NCI-H510A treated with DMSO at 0.1 percent for 48 hours (cell line): ENCODE results near the gene RNGTT.
"Not testable (repeated sequence)": the region's sequence is repeated elsewhere in the genome, so short reads cannot be mapped to it uniquely, and the experiment has no call there.

ENCODE experiments used
- DNase-seq: peaks from one replicate; lab custom pipeline; 2025; lab: John Stamatoyannopoulos, UW

RNGTT gene

DNA sequence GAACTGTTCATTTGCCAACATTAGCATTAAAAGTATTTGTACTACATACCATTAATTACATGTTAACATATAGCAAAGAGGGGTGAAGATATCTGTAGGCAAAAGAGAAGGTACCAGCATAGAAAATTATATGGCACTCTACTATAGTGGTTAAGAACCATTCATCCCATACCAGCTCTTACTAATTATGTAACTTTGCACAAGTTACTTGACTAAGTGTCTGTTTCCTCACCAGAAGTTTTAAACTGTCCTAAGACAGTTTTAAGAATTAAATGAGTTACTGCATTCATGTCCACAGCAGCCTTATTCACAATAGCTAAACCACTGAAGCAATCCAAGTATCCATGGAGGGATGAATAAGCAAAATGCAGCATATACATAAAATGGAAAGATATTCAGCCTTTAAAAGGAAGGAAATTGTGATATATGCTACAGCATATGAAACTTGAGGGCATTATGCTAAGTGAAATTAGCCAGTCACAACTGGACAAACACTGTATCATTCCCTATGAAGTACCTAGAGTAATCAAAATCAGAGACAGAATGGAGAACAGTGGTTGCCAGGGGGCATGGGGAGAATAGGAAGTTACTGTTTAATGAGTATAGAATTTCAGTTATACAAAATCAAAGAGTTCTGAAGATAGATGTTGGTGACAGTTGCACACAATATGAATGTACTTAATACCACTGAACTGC, 98.9 kb downstream of the RNGTT start:
- no peak for DNase-seq

DNA sequence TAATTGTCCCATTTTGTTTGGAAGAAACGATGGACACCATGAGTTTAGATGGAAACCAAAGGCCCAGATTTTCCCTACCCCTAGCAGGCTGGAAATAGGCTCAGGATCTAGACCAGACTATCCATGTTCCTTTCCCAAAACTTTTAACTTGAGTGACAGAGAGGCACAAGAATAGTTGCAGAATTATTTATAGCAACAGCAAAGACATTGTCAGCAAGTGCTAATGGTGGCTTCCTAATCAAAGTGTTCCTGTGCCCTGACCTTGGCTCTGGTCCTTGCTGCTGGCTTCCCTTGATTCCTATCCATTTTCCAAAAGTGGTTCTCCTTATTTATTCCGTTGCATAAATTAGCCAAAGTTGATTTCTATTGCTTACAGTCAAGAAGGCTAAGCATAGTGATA, 103.1 kb downstream of the RNGTT start:
- no peak for DNase-seq

DNA sequence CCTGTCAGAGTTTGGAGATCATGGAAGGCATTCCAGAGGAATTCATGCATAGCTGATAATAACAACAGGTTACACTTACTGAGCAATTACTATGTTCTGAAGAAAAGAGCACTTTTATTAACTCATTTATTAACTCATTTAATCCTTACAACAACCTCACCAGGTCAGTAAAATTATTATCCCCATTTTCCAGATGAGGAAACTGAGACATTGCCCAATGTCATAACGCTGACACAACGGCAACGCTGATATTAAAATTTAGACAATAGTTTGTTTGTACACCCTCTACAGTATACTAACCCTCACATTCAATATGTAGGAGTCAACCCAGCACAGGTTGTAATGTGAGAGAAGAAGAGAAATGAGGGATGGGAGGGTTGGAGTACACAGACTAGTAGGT, 105.0 kb downstream of the RNGTT start:
- DNase-seq, result no peak

DNA sequence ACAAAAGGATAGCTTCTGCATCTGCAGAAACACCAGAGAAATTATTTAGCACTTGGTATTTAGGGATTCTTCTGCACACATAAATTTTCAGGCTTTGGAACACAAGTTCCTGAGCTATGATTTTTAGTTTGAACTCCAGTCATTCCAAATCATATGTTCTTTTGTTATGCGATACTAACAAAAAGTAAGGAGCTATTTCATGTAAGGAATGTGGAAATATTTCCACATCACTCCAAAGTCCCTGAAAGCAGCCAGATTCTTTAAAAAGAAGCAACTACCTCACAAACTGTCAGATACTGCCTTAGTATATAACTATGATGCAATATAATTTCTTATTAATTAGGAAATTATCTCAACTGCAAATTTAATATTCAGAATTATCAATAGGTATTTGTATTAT, 106.9 kb downstream of the RNGTT start:
- DNase-seq, result no peak

GRCh38 chr6:88855541-88856147, 107.8 kb downstream of the RNGTT start:
- DNase-seq, result peak; percentile 49

DNA sequence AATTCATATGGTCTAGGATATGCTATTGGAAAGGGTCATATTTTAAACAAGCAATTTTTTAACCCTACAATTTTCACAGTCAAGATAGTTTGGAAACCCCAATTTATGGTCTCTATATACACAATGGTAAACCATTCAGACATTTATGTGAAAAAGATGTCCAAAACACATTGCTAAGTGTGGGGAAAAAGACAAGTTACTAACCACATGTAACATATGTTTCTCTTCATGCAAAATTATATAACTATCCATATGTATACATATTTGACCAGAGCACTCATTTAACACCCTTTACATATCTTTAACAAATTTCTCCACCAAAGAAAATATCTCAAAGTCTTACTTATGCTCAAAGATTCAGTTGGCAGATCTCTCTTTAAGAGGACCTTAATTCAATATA, 110.6 kb downstream of the RNGTT start:
- DNase-seq, result no peak

DNA sequence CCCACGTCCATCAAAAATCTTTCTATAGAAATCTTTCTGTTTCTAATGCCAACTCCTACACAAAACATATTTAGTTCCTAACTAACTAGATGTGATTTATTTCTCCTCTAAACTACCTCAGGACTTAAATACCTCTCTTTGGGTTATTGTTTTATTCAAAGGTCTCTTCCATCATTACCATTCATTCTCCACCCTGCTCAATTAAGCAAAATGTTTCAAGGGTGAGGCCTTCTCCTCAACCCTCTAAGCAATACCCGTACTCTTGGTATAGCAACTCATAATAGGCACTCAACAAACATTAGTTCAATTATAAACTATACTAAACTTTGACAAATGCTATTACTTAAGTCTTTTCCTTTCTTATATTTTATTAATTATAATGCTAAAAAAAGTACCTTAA, 111.4 kb downstream of the RNGTT start:
- no peak for DNase-seq

GRCh38 chr6:88848870-88849269, 114.5 kb downstream of the RNGTT start:
- DNase-seq, result no peak

DNA sequence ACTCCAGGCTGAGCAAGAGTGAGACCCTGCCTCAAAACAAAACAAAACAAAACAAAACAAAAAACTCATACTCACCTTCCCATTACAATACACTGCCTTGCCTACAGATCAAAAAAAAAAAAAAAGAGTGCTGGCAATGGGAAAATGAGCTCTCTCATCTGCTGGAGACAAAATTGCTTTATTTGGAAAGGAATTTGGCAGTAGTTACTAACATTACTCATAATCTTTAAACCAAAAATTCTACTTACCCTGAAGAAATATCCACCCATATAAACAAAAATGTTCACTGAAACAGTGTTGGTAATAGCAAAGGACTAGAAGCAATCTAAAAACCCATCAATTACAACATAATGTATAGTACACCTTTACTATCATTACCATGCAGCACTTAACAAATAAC, 120.4 kb downstream of the RNGTT start:
- DNase-seq, result no peak

GRCh38 chr6:88842320-88842719, 121.1 kb downstream of the RNGTT start:
- DNase-seq, result no peak

GRCh38 chr6:88840796-88841539, 122.5 kb downstream of the RNGTT start:
- no peak for DNase-seq

DNA sequence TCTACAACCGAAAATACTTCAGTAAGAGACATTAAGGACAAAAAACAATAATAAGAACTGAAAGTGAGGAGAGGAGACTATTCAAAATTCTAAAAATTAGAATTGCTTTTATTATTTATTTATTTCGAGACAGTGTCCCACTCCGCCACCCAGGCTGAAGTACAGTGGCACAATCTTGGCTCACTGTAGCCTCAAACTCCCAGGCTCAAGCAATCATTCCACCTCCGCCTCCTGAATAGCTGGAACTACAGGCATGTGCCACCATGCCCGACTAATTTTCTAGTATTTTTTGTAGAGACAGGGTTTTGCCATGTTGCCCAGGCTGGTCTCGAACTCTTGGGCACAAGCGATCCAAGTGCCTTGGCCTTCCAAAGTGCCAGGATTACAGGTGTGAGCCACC, 123.1 kb downstream of the RNGTT start:
- no peak for DNase-seq

DNA sequence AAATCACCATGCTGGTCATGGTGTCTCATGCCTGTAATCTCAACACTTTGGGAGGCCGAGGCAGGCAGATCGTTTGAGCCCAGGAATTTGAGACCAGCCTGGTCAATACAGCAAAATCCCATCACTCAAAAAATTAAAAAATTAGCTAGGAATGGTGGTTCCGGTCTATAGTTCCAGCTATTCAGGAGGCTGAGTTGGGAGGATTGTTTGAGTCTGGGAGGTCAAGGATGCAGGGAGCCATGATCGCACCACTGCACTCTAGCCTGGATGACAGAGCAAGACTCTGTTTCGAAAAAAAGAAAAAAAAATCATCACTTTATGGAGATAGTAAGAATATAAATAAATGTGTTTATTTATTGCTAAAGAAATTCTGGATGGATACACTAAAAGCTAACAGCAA, 124.1 kb downstream of the RNGTT start:
- DNase-seq, result no peak

DNA sequence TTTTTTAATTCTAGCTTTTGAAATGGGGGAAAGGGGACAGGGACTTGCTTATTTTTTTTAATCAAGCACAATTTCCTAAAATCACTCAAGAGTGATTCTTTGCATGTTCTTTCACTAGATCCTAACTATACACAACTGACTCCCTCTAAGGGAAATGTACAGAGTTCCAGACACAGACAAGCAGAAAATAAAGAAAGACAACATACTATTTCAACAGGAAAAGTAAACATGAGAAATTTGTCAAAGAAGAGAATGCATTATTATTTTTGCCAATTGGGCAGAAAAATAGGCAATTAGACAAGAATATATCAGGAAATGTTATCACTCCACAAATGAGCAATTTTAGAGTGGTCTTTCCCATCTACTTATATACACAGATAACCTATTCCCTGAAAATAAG, 128.2 kb downstream of the RNGTT start:
- no peak for DNase-seq

- not testable (repeated sequence) for DNase-seq
Observed at GRCh38 chr6:88833071-88833470, 130.3 kb downstream of the RNGTT start.

DNA sequence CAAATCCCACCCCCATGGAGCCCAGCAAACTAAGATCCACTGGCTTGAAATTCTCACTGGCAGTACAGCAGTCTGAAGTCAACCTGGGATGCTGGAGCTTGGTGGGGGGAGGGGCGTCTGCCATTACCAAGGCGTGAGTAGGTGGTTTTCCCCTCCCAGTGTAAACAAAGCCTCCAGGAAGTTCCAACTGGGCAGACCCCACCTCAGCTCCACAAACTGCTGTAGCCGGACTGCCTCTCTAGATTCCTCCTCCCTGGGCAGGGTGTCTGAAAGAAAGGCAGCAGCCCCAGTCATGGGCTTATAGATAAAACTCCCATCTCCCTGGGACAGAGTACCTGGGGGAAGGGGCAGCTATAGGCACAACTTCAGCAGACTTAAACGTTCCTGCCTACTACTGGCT, 135.8 kb downstream of the RNGTT start:
- not testable (repeated sequence) for DNase-seq

DNA sequence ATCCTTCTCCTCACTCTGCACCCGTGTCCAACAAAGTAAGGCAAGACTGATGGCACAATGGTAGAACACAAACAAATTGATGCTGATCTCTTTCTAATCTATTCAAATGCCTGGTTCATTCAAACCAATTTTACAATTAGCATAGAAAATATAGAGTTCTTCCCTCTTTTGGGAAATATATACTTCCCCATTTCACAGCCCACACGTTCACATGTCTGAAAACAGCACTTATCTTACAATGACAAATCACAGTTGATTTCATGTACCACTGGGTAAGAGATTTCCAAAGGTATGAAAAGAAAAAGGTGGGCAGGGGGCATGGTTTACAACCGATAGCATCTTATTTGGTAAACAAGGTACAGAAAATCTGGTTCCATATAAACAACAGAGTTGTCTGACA, 137.6 kb downstream of the RNGTT start:
- DNase-seq, result no peak

- no peak for DNase-seq
Observed at GRCh38 chr6:88823998-88824397, 139.4 kb downstream of the RNGTT start.

DNA sequence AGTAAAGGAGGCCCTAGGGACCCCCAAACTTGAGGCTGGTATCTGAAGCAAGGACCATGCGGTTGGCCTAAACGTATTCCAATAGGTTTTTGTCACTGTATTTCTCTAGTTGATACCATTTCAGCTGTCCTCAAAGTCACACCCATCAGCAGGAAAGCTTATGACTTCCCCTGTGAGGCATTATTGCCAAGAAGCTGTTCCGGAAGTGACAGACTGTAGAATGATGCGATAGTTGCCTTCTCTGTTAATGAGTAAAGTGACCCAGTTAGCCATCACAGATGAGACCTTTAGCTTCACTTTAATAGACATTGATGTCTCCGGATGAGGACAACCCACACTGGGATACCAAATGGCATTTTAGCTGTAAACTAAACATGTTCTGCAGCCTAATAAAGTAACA, 147.9 kb downstream of the RNGTT start:
- no peak for DNase-seq

DNA sequence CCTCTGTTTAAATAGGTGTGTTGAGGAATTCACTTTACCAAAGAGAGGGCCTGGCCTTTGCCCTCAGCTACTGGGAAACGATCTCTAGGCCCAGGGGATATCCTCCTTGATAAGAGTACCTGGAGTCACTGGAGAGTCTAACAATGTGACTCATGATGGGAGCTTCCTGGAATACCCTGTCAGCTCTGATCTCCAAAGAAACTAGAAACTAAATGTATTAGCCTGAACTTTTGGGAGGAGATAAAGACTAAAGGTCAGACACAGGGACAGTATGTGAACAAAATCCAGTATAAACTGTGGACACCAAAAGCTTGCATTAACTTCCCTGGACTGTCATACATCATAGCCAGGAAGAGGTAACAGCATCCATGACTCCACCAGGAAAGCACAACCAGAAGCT, 148.5 kb downstream of the RNGTT start:
- DNase-seq, result no peak

GRCh38 chr6:88813045-88813444, 150.4 kb downstream of the RNGTT start:
- peak; percentile 53 for DNase-seq

DNA sequence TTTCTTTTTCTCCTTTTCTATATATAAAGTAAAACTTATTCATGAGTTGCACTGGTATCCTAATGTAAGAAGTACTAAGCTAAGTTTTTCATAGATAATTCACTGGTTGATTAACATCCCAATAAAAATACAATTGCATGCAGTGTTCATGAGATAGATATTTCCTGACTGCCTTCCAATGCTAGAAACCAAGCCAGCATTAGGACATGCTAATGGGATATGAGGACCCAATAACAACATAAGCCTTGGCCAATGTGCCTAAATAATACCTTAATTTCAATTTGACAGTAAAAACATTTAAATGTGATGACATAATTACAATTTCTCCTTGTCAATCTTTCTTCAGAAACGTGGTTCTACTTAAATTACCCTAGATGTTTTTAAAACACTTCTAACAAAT, 152.7 kb downstream of the RNGTT start:
- DNase-seq, result no peak

DNA sequence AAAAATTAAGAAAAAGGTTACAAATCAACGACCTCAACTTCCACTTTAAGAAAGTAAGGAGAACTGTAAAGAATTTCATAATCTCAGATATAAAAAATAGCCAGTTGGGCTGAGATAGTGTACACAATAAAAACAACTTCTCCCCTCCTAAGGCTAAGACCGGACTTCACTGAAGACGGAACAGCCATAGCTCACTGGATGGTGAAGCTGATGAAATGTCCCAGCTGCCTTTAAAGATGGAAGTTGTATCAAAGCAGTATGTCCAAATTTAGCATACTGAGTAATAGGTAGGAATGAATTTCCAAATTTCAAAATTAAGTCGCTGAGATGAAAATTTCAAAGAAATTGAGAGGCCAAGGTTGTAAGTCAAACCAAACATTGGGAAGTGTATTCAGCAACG, 153.3 kb downstream of the RNGTT start:
- no peak for DNase-seq
